ENCODE results near the gene ITCH. TPM values are rescaled to one million over a fixed set of nuclear protein-coding genes. Genes with fewer than 3 reads are reported as not detected.

ITCH gene
- total RNA-seq, 1 experiment from 2014 or later, result 63.9 TPM

GRCh38 chr20:34458631-34459030 is 95.6 kb downstream of the ITCH start:
- peaks cover 19% of the 10 kb centered on the region for H3K36me3 ChIP-seq (ENCODE audit: control insufficient read depth, insufficient read depth, low read length)
- H3K27ac ChIP-seq (ENCODE audit: low read length), result no peak overlapping the region
- no peak overlapping the region for H3K4me3 ChIP-seq (ENCODE audit: low read depth in 2 of 2, low read length in 2 of 2)
- TF ChIP-seq POLR2AphosphoS5 (IDR thresholded peaks at IDR 0.05; ENCODE audit: low read depth, low read length), result no peak
- no peak for TF ChIP-seq SIN3A (IDR thresholded peaks at IDR 0.05; ENCODE audit: borderline replicate concordance, insufficient read depth, low read depth, low read length)
- no peak for TF ChIP-seq REST (IDR thresholded peaks at IDR 0.05; ENCODE audit: insufficient read depth in 1 of 2, low read depth in 2 of 2, low read length in 1 of 2)
- TF ChIP-seq TCF7L2 (IDR thresholded peaks at IDR 0.05; ENCODE audit: low read depth, low read length), result no peak
- in situ Hi-C loops (cut with HindIII; ENCODE audit: low pct_unique_long_range_greater_than_20kb, low sequenced_read_pairs), result no loop called here
- BruUV-seq (replicated peaks), result no TSS peak
- no peaks in the 10 kb centered on the region for H3K4me1 ChIP-seq (ENCODE audit: control insufficient read depth, insufficient read depth, low read length)
- intact Hi-C loops (cut with micrococcal nuclease; ENCODE audit: unreplicated experiment), result no loop called here
- no peaks in the 10 kb centered on the region for H3K9me3 ChIP-seq (ENCODE audit: control insufficient read depth, insufficient read depth, low read depth, low read length)
- ATAC-seq (no peak), DNase-seq (ENCODE audit: low read depth, low spot score) (no peak)
- CTCF ChIA-PET, result no interaction called here
- H3K27me3 ChIP-seq (ENCODE audit: control insufficient read depth, insufficient read depth, low read length), result no peaks in the 10 kb centered on the region
- POLR2A ChIA-PET, result interaction anchor here (0.5 kb wide), 1 partner anchor 245 kb away, joined by 3 read pairs; the partner anchor contains the start of gene TP53INP2

GRCh38 chr20:34459209-34459897 is 96.3 kb downstream of the ITCH start:
- H3K27ac ChIP-seq (ENCODE audit: low read length), result no peak overlapping the region
- intact Hi-C loops (cut with micrococcal nuclease; ENCODE audit: unreplicated experiment) (no loop called here), in situ Hi-C loops (cut with HindIII; ENCODE audit: low pct_unique_long_range_greater_than_20kb, low sequenced_read_pairs) (no loop called here)
- H3K27me3 ChIP-seq (ENCODE audit: control insufficient read depth, insufficient read depth, low read length), result no peaks in the 10 kb centered on the region
- no peaks in the 10 kb centered on the region for H3K9me3 ChIP-seq (ENCODE audit: control insufficient read depth, insufficient read depth, low read depth, low read length)
- DNase-seq (ENCODE audit: low read depth, low spot score), result no peak
- H3K4me3 ChIP-seq (ENCODE audit: low read depth in 2 of 2, low read length in 2 of 2), result no peak overlapping the region
- ChIA-PET POLR2A (interaction anchor here (0.5 to 0.6 kb wide), 2 partner anchors 44 to 245 kb away, joined by 3 to 9 read pairs; partner anchors contain the start of gene TP53INP2), CTCF (no interaction called here)
- peaks cover 19% of the 10 kb centered on the region for H3K36me3 ChIP-seq (ENCODE audit: control insufficient read depth, insufficient read depth, low read length)
- no TSS peak for BruUV-seq (replicated peaks)
- no peaks in the 10 kb centered on the region for H3K4me1 ChIP-seq (ENCODE audit: control insufficient read depth, insufficient read depth, low read length)
- no peak for ATAC-seq
- TF ChIP-seq SIN3A (IDR thresholded peaks at IDR 0.05; ENCODE audit: borderline replicate concordance, insufficient read depth, low read depth, low read length) (no peak), TCF7L2 (IDR thresholded peaks at IDR 0.05; ENCODE audit: low read depth, low read length) (no peak), REST (IDR thresholded peaks at IDR 0.05; ENCODE audit: insufficient read depth in 1 of 2, low read depth in 2 of 2, low read length in 1 of 2) (no peak), CTCF (IDR thresholded peaks at IDR 0.05) (no peak), POLR2AphosphoS5 (IDR thresholded peaks at IDR 0.05; ENCODE audit: low read depth, low read length) (no peak)
